Measurements from ENCODE around the gene STK32C. TPM values are rescaled to one million over a fixed set of nuclear protein-coding genes. Genes with fewer than 3 reads are reported as not detected.

STK32C gene
- total RNA-seq, 2 donors from 2014 or later: 0.78 to 4.0 TPM

- DNase-seq: no peak
- intact Hi-C loops (cut with DNase I): no loop called here
- ATAC-seq: no peak
- Histone ChIP-seq H3K36me3 (replicated peaks in 1 of 2; ENCODE audit: insufficient read depth in 1 of 2, low read depth in 2 of 2) (no peaks in the 10 kb centered on the region), H3K4me3 (no peak overlapping the region), H3K27me3 (no peaks in the 10 kb centered on the region), H3K9me3 (no peaks in the 10 kb centered on the region), H3K4me1 (no peaks in the 10 kb centered on the region), H3K27ac (no peak overlapping the region)
- WGBS, 2 donors: 69 to 75% methylated on average over 30 to 44 of the region's 48 CpGs
- TF ChIP-seq POLR2A (IDR thresholded peaks at IDR 0.05) (no peak), CTCF (IDR thresholded peaks at IDR 0.05) (no peak)
Measured at GRCh38 chr10:132202070-132202970, 105.4 kb downstream of the STK32C start.

GRCh38 chr10:132201111-132201969 is 106.4 kb downstream of the STK32C start:
- no peaks in the 10 kb centered on the region for H3K4me1 ChIP-seq
- H3K27me3 ChIP-seq: no peaks in the 10 kb centered on the region
- ATAC-seq (no peak), DNase-seq (no peak)
- H3K9me3 ChIP-seq: no peaks in the 10 kb centered on the region
- intact Hi-C loops (cut with DNase I): no loop called here
- H3K27ac ChIP-seq: no peak overlapping the region
- WGBS, 2 donors: 66 to 75% methylated on average over 22 to 35 of the region's 35 CpGs
- H3K4me3 ChIP-seq: no peak overlapping the region
- no peaks in the 10 kb centered on the region for H3K36me3 ChIP-seq (replicated peaks in 1 of 2; ENCODE audit: insufficient read depth in 1 of 2, low read depth in 2 of 2)
- TF ChIP-seq POLR2A (IDR thresholded peaks at IDR 0.05): no peak
- no peak for TF ChIP-seq CTCF (IDR thresholded peaks at IDR 0.05)

DNA sequence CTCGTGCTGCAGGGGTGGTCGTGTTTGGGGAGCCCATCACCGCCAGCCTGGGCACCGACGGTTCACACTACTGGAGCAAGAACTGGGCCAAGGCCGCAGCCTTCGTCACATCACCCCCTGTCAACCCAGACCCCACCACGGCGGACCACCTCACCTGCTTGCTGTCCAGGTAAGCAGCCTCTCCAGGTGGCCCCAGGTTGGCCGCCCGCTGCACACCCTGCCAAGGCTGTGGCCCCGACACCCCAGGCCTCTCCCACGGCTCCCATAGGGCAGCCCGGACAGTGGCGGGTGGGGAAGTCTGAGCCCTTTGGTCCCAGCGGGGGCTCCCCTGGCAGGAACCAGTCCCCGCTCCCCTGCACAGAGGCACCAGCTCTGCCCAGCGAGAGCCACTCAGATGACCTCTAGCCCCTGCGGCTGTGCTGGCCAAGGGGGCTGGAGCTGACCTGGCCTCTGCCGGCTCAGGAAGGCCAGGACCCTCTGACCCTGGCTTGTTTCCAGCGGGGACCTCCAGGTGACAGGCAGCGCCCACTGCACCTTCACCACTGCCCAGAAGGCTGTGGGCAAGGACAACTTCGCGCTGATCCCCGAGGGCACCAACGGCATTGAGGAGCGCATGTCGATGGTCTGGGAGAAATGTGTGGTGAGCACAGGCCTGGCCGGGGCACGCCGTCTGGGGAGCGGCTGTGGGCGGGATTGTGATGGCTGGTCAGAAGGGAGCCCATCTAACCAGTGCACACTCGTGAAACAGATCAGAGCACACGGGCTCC is 107.2 kb downstream of the STK32C start:
- intact Hi-C loops (cut with DNase I): no loop called here
- DNase-seq: no peak
- ATAC-seq: no peak
- H3K27ac ChIP-seq: no peak overlapping the region
- no peak overlapping the region for H3K4me3 ChIP-seq
- H3K9me3 ChIP-seq: no peaks in the 10 kb centered on the region
- no peaks in the 10 kb centered on the region for H3K36me3 ChIP-seq (replicated peaks in 1 of 2; ENCODE audit: insufficient read depth in 1 of 2, low read depth in 2 of 2)
- TF ChIP-seq CTCF (IDR thresholded peaks at IDR 0.05) (no peak), POLR2A (IDR thresholded peaks at IDR 0.05) (no peak)
- no peaks in the 10 kb centered on the region for H3K27me3 ChIP-seq
- WGBS, 2 donors: 66 to 73% methylated on average over 15 to 34 of the region's 35 CpGs
- no peaks in the 10 kb centered on the region for H3K4me1 ChIP-seq

DNA sequence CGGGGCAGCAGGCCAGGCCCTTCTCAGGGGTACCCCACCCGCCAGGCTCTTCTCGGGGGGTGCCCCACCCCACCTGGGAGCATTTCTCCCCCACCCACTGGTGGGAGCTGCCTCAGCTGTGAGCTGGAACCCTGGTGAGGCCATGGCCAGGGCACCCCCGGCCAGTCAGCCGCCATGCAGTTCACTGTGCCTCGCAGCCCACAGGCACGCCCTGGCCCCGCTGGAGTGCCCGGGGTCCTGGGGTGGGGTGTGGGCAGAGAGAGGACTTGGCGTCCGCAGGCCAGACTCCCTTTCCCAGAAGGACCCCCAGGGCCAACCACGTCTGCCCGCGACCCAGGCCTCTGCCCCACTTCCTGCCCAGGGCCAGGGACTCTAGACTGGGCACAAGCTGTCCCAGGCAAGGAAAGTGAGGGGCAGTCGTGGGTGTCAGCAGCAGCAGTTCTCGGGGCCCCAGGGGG is 107.9 kb downstream of the STK32C start:
- Histone ChIP-seq H3K27ac (no peak overlapping the region), H3K9me3 (no peaks in the 10 kb centered on the region), H3K4me3 (no peak overlapping the region), H3K36me3 (replicated peaks in 1 of 2; ENCODE audit: insufficient read depth in 1 of 2, low read depth in 2 of 2) (no peaks in the 10 kb centered on the region), H3K4me1 (no peaks in the 10 kb centered on the region), H3K27me3 (no peaks in the 10 kb centered on the region)
- no peak for DNase-seq
- 60 to 72% methylated on average over 1 to 15 of the region's 16 CpGs for WGBS, 2 donors
- intact Hi-C loops (cut with DNase I): no loop called here
- no peak for TF ChIP-seq CTCF (IDR thresholded peaks at IDR 0.05)
- no peak for TF ChIP-seq POLR2A (IDR thresholded peaks at IDR 0.05)
- ATAC-seq: no peak

All from body of pancreas (tissue), 4 donors.